Parathyroid adenoma (tissue), 2 donors: ENCODE measurements around the gene TSC22D1.

Experiments
- H2AFZ ChIP-seq: fragments of 300-600 bp; sonication (generic); one replicate; pipeline ENCODE4 v1.7.0; 2017; ENCODE audit warnings: antibody characterized with exemption, mild to moderate bottlenecking
- H3K27ac ChIP-seq: fragments of 300-600 bp; sonication (generic); one replicate; pipeline ENCODE4 v1.7.0; 2017
- H3K27me3 ChIP-seq: fragments of 300-600 bp; sonication (generic); one replicate; pipeline ENCODE4 v1.7.0; 2017; ENCODE audit warnings: low read length; ENCODE audit not compliant: control insufficient read depth, insufficient read depth
- H3K36me3 ChIP-seq: fragments of 300-600 bp; sonication (generic); one replicate; pipeline ENCODE4 v1.7.0; 2017; ENCODE audit warnings: low read length; ENCODE audit not compliant: control insufficient read depth, insufficient read depth
- H3K4me1 ChIP-seq: fragments of 300-600 bp; sonication (generic); one replicate; pipeline ENCODE4 v1.7.0; 2017; ENCODE audit warnings: control low read depth
- H3K4me2 ChIP-seq: fragments of 300-600 bp; sonication (generic); one replicate; pipeline ENCODE4 v1.7.0; 2017; ENCODE audit warnings: low read length
- H3K4me3 ChIP-seq: fragments of 300-600 bp; sonication (generic); one replicate; pipeline ENCODE4 v1.7.0; 2017; ENCODE audit warnings: low read depth, low read length
- H3K79me2 ChIP-seq: fragments of 300-600 bp; sonication (generic); one replicate; pipeline ENCODE4 v1.7.0; 2017; ENCODE audit warnings: control low read depth
- H3K9ac ChIP-seq: fragments of 300-600 bp; sonication (generic); one replicate; pipeline ENCODE4 v1.7.0; 2017; ENCODE audit warnings: mild to moderate bottlenecking
- H3K9me3 ChIP-seq: fragments of 300-600 bp; sonication (generic); one replicate; pipeline ENCODE4 v1.7.0; 2017; ENCODE audit warnings: low read length; ENCODE audit not compliant: control insufficient read depth
- TF ChIP-seq, protein P1 (sequence below): fragments of 300-600 bp; sonication (generic); IDR thresholded peaks from one replicate; pipeline ENCODE4 v1.7.0; 2017; ENCODE audit warnings: antibody characterized with exemption, mild to moderate bottlenecking
- donor health status: primary hyperparathyroidism.

The TSC22D1 gene

DNA sequence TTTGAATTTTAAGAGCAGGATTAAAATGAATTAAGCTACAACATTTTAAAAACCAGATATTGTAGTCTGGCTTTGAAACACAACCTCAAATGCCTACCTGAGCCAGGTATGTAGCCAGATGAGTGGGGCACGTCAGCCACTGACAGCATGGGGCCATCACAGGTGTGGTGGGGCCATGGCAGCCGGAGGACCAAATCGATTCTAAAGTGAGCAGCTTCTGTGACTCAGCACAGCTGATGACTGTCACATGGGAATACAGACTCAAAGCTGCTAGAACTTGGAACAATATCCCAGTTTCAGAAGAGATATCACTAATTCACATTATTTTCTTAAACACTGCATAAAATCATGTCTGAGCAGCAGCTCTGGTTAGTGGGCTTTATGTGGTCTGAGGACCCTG is 149.7 kb downstream of the TSC22D1 start:
- H3K9me3 ChIP-seq, result no peaks in the 10 kb centered on the region
- H3K4me1 ChIP-seq, result no peaks in the 10 kb centered on the region
- H3K27ac ChIP-seq, result no peak overlapping the region
- no peak overlapping the region for H2AFZ ChIP-seq
- no peaks in the 10 kb centered on the region for H3K36me3 ChIP-seq
- no peaks in the 10 kb centered on the region for H3K27me3 ChIP-seq
- no peak overlapping the region for H3K4me3 ChIP-seq
- TF ChIP-seq, protein P1, sequence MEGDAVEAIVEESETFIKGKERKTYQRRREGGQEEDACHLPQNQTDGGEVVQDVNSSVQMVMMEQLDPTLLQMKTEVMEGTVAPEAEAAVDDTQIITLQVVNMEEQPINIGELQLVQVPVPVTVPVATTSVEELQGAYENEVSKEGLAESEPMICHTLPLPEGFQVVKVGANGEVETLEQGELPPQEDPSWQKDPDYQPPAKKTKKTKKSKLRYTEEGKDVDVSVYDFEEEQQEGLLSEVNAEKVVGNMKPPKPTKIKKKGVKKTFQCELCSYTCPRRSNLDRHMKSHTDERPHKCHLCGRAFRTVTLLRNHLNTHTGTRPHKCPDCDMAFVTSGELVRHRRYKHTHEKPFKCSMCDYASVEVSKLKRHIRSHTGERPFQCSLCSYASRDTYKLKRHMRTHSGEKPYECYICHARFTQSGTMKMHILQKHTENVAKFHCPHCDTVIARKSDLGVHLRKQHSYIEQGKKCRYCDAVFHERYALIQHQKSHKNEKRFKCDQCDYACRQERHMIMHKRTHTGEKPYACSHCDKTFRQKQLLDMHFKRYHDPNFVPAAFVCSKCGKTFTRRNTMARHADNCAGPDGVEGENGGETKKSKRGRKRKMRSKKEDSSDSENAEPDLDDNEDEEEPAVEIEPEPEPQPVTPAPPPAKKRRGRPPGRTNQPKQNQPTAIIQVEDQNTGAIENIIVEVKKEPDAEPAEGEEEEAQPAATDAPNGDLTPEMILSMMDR, result no peak
- no peaks in the 10 kb centered on the region for H3K79me2 ChIP-seq
- H3K4me2 ChIP-seq, result no peak overlapping the region
- no peak overlapping the region for H3K9ac ChIP-seq

DNA sequence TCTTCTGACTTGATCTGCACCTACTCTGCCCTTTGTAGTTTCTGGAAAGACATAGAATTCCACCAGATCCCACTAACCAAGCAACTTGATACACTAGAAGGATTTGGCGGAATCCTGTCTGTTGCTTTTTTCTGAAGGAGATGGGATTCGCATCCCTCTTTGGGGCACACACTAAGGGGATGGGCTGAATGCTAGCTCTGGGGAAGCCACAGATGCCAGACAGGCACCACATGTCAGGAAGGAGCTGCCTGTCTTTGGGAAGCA is 150.4 kb downstream of the TSC22D1 start:
- no peak overlapping the region for H3K9ac ChIP-seq
- no peaks in the 10 kb centered on the region for H3K4me1 ChIP-seq
- TF ChIP-seq, protein P1, result no peak
- no peaks in the 10 kb centered on the region for H3K79me2 ChIP-seq
- H3K27ac ChIP-seq, result no peak overlapping the region
- H3K4me3 ChIP-seq, result no peak overlapping the region
- no peaks in the 10 kb centered on the region for H3K36me3 ChIP-seq
- H2AFZ ChIP-seq, result no peak overlapping the region
- H3K27me3 ChIP-seq, result no peaks in the 10 kb centered on the region
- H3K4me2 ChIP-seq, result no peak overlapping the region
- H3K9me3 ChIP-seq, result no peaks in the 10 kb centered on the region

DNA sequence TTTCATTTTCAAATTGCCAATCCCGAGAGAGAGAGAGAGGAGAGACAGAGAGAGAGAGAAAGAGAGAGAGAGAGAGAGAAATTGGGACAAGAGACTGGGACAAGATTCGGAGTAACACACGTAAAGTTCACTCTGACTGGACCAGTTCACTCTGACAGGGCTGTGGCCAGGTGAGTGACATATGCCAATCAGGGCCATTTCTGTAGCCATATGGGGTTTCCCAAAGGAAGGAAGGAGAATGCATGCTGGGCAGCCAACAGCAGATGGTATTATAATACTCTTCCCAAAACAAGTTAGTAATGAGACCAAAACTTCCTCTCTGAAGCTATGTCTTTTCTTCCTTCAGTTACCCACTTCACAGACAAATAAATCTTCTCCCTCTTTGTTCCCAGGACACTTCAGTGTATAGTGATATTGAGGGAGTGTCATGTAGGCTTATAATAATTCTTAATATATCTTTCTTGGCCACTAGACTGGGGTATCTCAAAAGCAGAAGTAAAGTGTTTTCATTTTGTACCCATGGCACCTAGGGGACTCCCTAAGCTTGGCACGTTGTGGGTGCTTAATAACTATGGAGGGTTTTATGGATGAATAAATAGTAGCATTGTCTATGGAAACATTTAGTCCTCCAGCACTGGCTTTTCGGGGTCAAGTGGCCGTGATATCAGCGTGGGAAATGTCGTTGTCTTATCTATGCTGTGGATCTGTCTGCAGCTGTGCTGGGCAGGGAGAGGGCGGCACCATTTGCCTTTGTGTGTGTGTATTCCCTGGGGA is 150.9 kb downstream of the TSC22D1 start:
- H2AFZ ChIP-seq, result no peak overlapping the region
- TF ChIP-seq, protein P1, result no peak
- H3K36me3 ChIP-seq, result no peaks in the 10 kb centered on the region
- H3K9ac ChIP-seq, result no peak overlapping the region
- no peak overlapping the region for H3K4me3 ChIP-seq
- H3K27ac ChIP-seq, result no peak overlapping the region
- H3K79me2 ChIP-seq, result no peaks in the 10 kb centered on the region
- no peak overlapping the region for H3K4me2 ChIP-seq
- H3K9me3 ChIP-seq, result no peaks in the 10 kb centered on the region
- H3K27me3 ChIP-seq, result no peaks in the 10 kb centered on the region
- H3K4me1 ChIP-seq, result no peaks in the 10 kb centered on the region

DNA sequence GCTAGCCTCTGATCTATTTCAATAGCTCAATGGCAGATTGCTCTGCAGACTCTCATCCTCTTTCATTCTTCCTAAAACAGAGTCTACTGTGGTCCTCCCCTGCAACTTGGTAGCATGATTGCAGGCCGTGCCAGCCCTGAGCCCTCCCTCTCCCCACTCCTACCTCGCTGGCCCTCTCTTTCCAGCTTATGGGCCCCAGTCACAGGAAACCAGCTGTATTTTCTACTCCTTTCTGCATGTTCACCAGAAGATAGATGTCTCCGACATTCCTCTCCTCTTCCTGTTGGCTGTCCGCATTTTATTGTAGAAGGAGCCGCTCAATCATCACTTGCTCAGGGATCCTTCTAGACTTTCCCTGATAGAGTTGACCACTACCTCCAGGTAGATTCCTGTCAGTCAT is 152.3 kb downstream of the TSC22D1 start:
- H3K9me3 ChIP-seq, result no peaks in the 10 kb centered on the region
- H2AFZ ChIP-seq, result no peak overlapping the region
- H3K79me2 ChIP-seq, result no peaks in the 10 kb centered on the region
- H3K4me1 ChIP-seq, result no peaks in the 10 kb centered on the region
- H3K4me3 ChIP-seq, result no peak overlapping the region
- H3K9ac ChIP-seq, result no peak overlapping the region
- H3K36me3 ChIP-seq, result no peaks in the 10 kb centered on the region
- no peaks in the 10 kb centered on the region for H3K27me3 ChIP-seq
- H3K27ac ChIP-seq, result no peak overlapping the region
- H3K4me2 ChIP-seq, result no peak overlapping the region
- TF ChIP-seq, protein P1, result no peak
